Thyroid gland (tissue), 4 donors: ENCODE results near the gene NFIX.

Experiments
- POLR2A ChIP-seq, 2 donors: fragments of 450-650 bp; IDR thresholded peaks; one replicate each; pipeline ENCODE4 v1.6.1; 2017; ENCODE audit warnings: antibody characterized with exemption in 2 of 2, mild to moderate bottlenecking in 2 of 2, moderate library complexity in 1 of 2
- TF ChIP-seq, protein P1 (sequence below), 6 experiments: fragments of 200-600 bp in 3 of 6; fragments of 450-650 bp in 3 of 6; sonication (generic) in 3 of 6; IDR thresholded peaks; one replicate each; pipeline ENCODE4 v1.5.1; 2016 to 2019; ENCODE audit warnings: antibody characterized with exemption in 6 of 6, mild to moderate bottlenecking in 2 of 6, inconsistent platforms in 1 of 6, moderate library complexity in 1 of 6

DNA sequence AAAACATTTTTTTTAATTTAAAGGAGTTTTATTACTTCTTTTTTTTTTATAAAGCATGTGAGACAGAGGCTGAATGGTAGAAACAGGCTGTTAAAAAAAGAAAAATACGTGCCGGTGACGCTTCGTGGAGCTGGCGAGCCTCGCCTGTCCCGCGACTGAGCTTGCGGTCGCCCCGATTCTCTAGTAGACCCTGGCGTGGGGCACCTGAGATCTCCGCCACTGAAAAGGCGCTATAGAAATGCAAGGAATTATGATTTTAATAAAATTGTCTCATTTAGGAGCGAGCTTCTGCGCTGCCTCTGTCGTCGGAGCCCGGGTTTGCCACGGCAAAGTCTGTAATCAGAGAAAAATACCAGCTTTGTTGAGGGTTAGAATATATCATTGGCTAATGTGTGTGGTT lies 18.4 kb downstream of the NFIX start:
- TF ChIP-seq, protein P1, sequence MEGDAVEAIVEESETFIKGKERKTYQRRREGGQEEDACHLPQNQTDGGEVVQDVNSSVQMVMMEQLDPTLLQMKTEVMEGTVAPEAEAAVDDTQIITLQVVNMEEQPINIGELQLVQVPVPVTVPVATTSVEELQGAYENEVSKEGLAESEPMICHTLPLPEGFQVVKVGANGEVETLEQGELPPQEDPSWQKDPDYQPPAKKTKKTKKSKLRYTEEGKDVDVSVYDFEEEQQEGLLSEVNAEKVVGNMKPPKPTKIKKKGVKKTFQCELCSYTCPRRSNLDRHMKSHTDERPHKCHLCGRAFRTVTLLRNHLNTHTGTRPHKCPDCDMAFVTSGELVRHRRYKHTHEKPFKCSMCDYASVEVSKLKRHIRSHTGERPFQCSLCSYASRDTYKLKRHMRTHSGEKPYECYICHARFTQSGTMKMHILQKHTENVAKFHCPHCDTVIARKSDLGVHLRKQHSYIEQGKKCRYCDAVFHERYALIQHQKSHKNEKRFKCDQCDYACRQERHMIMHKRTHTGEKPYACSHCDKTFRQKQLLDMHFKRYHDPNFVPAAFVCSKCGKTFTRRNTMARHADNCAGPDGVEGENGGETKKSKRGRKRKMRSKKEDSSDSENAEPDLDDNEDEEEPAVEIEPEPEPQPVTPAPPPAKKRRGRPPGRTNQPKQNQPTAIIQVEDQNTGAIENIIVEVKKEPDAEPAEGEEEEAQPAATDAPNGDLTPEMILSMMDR (IDR thresholded peaks at IDR 0.05): no peak
- no peak for TF ChIP-seq POLR2A (IDR thresholded peaks at IDR 0.05)
